HCEC 1CT (cell line): ENCODE data around the gene PLD3.

Experiments used
- DNase-seq: peaks from one replicate; pipeline ENCODE4 v3.0.0-alpha.2; 2017

PLD3 gene

GRCh38 chr19:40416918-40417642 is 68.6 kb downstream of the PLD3 start:
- no peak for DNase-seq

DNA sequence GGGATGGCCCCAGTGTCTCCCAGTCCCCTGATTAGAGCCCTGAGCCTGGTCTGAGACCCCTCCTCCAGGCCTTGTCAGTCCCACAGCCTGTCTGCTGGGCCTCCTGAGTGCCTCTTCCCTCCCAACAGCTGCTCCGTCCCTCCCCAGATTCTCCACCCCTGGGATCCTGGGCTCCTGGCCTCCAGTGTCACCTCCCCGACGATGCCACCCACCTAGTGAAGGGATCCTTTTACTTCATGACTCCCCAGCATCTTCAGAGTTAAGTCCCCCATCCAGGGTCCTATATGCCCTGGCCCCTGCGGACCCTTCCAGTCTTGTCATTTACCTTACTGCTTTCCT is 69.1 kb downstream of the PLD3 start:
- no peak for DNase-seq

DNA sequence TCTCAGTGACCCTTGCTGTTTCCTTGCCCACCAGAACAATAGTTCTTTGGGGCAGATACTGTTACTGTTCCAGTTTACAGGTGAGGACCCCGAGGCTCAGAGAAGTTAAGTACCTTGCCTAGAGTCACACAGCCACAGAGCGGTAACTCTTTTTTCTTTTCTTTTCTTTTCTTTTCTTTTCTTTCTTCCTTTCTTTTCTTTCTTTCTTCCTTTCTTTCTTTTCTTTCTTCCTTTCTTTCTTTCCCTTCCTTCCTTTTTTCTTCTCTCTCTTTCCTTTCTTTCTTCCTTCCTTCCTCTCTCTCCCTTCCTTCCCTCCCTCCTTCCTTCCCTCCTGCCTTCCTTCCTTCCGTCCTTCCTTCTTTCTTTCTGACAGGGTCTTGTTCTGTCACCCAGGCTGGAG is 69.5 kb downstream of the PLD3 start:
- no peak for DNase-seq

- DNase-seq, result no peak
Measured at GRCh38 chr19:40419066-40419612, 70.6 kb downstream of the PLD3 start.

GRCh38 chr19:40419780-40420179 is 71.3 kb downstream of the PLD3 start:
- no peak for DNase-seq

DNA sequence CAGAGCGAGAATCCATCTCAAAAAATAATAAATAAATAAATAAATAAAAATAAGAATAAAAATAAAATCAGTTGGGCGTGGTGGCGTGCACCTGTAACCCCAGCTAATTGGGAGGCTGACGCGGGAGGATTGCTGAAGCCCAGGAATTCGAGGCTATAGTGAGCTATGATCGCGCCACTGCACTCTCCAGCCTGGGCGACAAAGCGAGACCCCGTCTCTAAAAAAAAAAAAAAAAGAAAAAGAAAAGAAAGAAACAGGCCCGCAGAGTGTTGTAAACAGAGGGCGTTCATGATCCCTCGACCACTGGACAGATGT is 71.9 kb downstream of the PLD3 start:
- DNase-seq, result no peak

DNA sequence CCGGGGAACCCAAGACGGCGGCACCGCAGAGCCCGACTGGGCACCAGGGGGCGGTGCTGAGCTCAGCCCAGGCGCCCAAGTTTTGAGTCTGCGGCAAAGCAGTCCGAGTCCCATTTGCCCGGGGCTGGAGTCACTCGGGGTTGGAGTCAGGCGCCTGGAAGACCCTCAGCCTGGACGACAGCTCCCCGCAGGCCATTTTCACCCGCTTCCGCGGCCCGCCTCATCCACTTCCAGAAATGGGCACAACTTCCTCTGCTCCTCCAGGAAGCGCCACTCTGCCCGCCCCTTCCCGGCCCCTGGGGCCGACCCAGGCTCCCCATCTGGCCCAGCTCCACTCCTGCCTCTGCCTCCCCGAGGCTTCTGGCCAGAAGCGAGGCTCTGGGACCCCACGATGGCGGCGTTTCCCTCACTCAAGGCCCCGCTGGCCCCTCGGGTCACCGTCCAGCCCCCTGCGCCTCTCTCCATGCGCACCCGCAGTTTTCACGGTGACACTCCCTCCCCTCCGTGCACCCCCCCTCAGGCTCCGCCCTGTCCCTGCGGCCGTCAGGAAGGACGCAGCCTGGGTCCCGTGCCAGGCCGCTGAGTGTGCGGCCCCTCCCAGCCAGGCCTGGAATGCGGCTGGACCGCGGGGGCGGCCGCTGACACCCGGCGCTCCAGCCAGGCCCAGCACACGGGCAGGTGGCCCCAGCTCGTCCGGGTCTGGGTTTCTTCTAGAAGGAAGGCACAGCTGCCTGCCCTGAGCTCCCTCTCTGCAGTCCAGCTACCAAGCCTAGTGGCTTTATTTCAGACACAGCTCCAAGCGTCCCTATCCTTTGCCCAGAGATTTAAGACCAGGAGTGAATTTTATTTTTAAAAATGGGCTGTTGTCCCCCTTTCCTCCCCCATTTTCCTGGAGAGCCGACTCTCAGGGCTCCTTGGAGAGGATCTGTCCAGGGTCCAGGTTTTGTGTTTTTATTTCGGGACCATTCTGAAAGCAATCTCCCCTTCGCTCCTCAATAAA is 72.6 kb downstream of the PLD3 start:
- peak; percentile 91 for DNase-seq

- no peak for DNase-seq
Measured at GRCh38 chr19:40421993-40422747, 73.7 kb downstream of the PLD3 start.

DNA sequence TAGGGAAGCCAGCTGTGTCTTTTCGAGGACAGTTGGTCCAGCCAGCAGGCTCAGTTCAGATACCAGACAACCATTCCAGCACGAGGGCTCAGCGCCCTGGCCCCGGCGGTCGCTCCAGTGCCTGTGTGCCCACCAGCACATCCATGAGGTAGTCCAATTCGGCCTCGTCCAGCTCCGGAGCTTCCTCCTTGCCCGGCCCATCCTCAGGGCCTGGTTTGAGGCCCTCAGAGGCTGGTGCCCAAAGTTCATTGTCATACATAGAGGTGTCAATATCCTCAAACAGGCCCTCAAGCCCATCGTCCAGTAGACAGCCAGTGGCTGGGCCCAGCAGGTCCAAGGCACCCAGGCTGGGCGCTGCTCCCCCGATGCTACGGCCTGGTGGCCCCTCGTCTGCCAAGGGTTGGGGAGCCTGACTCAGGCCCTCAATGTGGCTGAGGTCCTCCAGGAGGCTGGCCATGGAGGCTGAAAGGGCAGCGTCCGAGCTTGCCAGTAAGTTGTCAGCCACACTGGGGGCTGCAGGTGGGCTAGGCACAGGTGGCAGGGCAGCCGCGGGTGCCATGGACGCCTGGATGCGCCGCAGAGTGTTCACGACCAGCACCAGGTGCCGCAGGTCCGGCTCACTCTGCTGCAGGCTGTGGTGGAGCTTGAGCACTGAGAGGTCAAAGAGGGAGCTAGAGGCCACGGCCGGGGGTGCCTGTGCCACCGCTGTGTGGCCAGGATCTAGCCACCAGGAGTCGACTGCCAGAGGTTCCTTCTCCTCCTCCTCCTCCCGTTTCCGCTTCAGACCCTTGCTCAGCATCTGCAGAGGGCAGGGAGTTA is 74.5 kb downstream of the PLD3 start:
- no peak for DNase-seq

GRCh38 chr19:40423938-40424337 is 75.4 kb downstream of the PLD3 start:
- no peak for DNase-seq

DNA sequence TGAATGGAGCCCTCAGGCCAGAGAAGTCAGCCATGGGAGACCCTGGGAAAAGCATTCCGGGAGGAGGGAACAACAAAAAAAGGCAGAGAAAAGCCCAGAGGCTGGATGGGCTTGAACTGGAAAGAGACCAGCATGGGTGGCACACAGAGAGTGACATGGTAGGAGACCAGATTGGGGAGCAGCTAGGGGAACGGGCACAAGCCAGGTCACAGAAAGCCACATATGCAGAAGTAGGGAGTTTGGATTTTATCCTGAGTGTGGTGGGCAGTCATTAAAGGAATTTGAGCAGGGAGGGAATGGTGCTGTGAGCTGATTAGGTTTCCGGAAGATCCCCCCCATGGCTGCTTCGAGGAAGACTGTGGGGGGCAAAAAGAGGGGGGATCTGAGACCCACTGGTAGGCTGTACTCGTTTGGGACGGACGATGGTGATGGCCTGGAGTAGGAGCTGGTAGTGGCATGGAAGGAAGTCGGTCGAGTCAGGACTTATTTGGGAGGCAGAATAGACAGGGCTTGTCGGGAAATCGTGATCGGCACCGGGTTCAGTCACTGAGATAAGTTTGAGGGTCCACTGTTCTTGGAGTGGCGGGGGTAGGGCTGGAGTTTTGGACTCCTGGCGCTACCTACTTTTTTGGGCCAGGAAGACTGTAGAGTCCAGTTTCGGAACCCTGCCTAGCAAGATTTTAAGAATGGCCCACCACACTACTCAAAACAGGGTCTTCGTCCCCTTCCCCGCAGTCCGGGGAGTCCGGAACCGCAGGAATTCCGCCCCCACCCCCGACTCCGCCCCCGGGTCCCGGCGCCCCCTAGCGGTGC is 76.3 kb downstream of the PLD3 start:
- DNase-seq, result peak; percentile 27

DNA sequence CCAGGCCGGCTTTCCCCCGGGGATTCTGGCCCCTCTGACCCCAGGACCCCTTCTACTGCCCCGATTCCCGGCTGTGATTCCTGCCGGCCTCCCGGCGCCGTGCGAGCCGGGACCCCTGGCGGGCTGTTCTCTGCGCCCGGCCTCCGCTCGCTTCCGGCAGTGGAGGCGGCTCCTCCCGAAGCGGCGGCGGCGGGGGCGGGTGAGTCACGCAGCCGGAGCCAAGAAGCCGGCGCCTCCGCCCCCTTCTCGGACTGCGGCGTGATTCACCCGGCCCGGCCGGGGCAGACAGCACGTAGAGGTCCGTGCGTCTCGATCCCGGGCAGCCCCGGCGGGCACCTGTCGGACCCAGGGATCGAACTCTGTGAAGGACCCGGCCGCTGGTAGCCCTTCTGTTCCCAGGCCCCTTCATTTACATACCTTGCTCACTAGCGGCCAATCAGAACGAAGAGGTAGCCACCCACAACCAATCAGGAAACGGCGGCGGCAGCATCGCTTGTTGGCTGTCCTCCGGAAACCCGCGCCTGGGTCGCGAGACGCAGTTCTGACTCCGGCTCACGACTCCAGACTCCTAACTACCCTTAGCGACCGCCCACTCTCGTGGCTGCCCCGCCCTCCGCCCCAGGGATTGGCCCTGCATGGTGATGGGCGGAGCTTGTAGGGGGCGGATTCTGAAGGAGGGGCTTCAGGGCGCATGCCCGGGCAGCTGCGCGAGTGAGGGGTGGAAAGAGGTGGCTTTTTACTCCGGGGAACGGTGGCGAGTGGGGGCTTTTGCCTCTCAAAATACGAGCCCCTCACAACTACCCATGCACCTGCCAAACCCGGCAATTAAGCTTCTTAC is 77.2 kb downstream of the PLD3 start, which contains the start of gene SERTAD1:
Gene SERTAD1, minus strand, starts transcription at position 543 of the 838 bp plus-strand sequence. CDS start 2,446 bp downstream, outside the sequence.
- DNase-seq, result peak; percentile 99
